ENCODE data around the gene CAMTA1.

DNA sequence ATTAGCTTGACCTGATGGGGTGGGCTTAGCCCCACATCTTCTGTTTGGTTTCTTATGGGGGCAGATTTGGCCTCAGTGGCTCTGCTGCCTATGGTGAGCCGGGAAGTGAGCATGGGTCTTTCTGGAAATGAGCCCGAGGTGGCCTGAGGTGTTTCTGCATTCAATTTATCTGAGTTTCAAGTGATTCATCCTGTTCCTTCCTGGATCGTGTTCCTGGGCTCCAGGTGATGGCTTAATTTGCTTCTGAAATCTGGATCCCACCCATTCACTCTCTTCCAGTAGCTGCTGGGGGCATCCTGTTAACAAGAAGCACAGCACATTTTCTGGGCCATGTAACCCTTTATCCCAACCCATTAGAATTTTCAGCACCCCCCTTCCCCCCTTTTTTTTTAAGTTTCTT lies 324.6 kb downstream of the CAMTA1 start:
- TF ChIP-seq POLR2A (IDR thresholded peaks at IDR 0.05) (no peak), POLR2AphosphoS5 (IDR thresholded peaks at IDR 0.05) (no peak)
- TF ChIP-seq, protein P1, sequence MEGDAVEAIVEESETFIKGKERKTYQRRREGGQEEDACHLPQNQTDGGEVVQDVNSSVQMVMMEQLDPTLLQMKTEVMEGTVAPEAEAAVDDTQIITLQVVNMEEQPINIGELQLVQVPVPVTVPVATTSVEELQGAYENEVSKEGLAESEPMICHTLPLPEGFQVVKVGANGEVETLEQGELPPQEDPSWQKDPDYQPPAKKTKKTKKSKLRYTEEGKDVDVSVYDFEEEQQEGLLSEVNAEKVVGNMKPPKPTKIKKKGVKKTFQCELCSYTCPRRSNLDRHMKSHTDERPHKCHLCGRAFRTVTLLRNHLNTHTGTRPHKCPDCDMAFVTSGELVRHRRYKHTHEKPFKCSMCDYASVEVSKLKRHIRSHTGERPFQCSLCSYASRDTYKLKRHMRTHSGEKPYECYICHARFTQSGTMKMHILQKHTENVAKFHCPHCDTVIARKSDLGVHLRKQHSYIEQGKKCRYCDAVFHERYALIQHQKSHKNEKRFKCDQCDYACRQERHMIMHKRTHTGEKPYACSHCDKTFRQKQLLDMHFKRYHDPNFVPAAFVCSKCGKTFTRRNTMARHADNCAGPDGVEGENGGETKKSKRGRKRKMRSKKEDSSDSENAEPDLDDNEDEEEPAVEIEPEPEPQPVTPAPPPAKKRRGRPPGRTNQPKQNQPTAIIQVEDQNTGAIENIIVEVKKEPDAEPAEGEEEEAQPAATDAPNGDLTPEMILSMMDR (IDR thresholded peaks at IDR 0.05), result no peak

All from upper lobe of left lung (tissue), 4 donors.